OCI-LY7 (cell line): ENCODE results near the gene NHLRC1.

ENCODE experiments used
- EZH2phosphoT487 ChIP-seq: fragments of 200-600 bp; sonication (generic); IDR thresholded peaks from 2 replicates; pipeline ENCODE4 v1.6.1; 2018; ENCODE audit warnings: low read depth, borderline replicate concordance, mild to moderate bottlenecking, mixed run types, antibody characterized with exemption, low read length, moderate library complexity, mixed read lengths
- TF ChIP-seq, protein P1 (sequence below): fragments of 200-600 bp; sonication (generic); conservative IDR thresholded peaks from 2 replicates; pipeline ENCODE4 v1.5.1; 2014; ENCODE audit warnings: mild to moderate bottlenecking, antibody characterized with exemption, low read length, moderate library complexity, mixed read lengths

DNA sequence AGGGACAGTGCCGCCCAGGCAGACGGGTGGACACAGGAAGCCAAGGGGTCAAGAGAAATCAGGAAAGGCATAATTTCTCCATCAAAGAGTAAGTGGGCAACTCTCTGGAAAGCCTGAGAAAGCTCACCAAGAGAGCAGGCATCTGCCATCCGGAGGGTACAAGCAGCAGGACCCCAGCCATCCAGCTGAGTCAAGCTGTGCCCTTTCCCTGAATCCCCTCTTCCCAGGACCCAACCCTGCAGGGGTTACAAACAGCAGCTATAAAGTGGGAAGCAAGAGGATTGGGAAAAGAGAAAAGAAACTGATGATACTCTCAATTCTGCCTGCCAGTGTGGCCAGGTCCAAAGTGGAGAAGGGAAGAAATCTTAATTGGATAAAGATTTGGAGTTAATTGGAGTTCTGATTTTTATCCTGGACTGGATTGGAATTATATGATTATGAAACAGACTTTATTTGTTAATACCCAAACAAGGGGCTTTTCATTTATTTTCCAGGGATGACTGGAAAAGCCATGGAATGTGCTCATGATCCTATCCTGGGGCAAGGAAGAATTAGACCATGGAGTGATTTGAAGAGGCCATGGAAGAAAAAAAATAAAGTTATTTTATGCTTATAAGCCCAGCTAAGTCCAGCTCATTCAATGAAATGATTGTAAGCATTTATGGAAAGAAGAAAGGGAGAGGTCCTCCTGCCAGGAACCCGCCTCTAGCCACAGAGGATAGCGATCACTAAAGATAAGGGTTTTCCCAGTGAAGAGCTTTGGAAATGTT, 34.9 kb downstream of the NHLRC1 start:
- TF ChIP-seq, protein P1, sequence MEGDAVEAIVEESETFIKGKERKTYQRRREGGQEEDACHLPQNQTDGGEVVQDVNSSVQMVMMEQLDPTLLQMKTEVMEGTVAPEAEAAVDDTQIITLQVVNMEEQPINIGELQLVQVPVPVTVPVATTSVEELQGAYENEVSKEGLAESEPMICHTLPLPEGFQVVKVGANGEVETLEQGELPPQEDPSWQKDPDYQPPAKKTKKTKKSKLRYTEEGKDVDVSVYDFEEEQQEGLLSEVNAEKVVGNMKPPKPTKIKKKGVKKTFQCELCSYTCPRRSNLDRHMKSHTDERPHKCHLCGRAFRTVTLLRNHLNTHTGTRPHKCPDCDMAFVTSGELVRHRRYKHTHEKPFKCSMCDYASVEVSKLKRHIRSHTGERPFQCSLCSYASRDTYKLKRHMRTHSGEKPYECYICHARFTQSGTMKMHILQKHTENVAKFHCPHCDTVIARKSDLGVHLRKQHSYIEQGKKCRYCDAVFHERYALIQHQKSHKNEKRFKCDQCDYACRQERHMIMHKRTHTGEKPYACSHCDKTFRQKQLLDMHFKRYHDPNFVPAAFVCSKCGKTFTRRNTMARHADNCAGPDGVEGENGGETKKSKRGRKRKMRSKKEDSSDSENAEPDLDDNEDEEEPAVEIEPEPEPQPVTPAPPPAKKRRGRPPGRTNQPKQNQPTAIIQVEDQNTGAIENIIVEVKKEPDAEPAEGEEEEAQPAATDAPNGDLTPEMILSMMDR, result no peak
- no peak for TF ChIP-seq EZH2phosphoT487
